IPS-18c (cell line): ENCODE data around the gene RBMS1.
A peak's percentile ranks its signal among the peaks of the same experiment; 100 is the strongest.

ENCODE experiments used
- H3K4me3 ChIP-seq: 2 replicates; pipeline ENCODE4 v1.7.0; 2013; ENCODE audit warnings: low read depth, mild to moderate bottlenecking, low read length, moderate library complexity; ENCODE audit not compliant: insufficient read depth
- H3K9me3 ChIP-seq: one replicate; pipeline ENCODE4 v1.6.1; 2013; ENCODE audit warnings: mild to moderate bottlenecking, low read length, moderate library complexity; ENCODE audit not compliant: control insufficient read depth, insufficient read depth

RBMS1 gene

GRCh38 chr2:160408959-160409291 is 84.7 kb downstream of the RBMS1 start:
- no peaks in the 10 kb centered on the region for H3K9me3 ChIP-seq
- H3K4me3 ChIP-seq = peak overlapping the region; percentile 47; the same call in 1 of the 2 replicates

- H3K9me3 ChIP-seq = no peaks in the 10 kb centered on the region
- H3K4me3 ChIP-seq = peak overlapping the region; percentile 47; the same call in 1 of the 2 replicates
Observed at GRCh38 chr2:160408173-160408958, 85.2 kb downstream of the RBMS1 start.

- peak overlapping the region; percentile 72 for H3K4me3 ChIP-seq
- H3K9me3 ChIP-seq = no peaks in the 10 kb centered on the region
Observed at GRCh38 chr2:160407393-160408172, 86.0 kb downstream of the RBMS1 start.

GRCh38 chr2:160406591-160407392 is 86.8 kb downstream of the RBMS1 start:
- H3K9me3 ChIP-seq = no peaks in the 10 kb centered on the region
- peak overlapping the region; percentile 72 for H3K4me3 ChIP-seq

GRCh38 chr2:160405077-160405867 is 88.3 kb downstream of the RBMS1 start:
- Histone ChIP-seq H3K4me3 (peak overlapping the region; percentile 72; the same call in 1 of the 2 replicates), H3K9me3 (no peaks in the 10 kb centered on the region)

- no peak overlapping the region for H3K4me3 ChIP-seq
- H3K9me3 ChIP-seq = no peaks in the 10 kb centered on the region
Observed at GRCh38 chr2:160402997-160403979, 90.3 kb downstream of the RBMS1 start.

GRCh38 chr2:160402501-160402900 is 91.1 kb downstream of the RBMS1 start:
- H3K4me3 ChIP-seq = no peak overlapping the region
- H3K9me3 ChIP-seq = no peaks in the 10 kb centered on the region

GRCh38 chr2:160401895-160402294 is 91.7 kb downstream of the RBMS1 start:
- H3K9me3 ChIP-seq = no peaks in the 10 kb centered on the region
- no peak overlapping the region for H3K4me3 ChIP-seq

- H3K9me3 ChIP-seq = no peaks in the 10 kb centered on the region
- no peak overlapping the region for H3K4me3 ChIP-seq
Observed at GRCh38 chr2:160399880-160400279, 93.7 kb downstream of the RBMS1 start.

- Histone ChIP-seq H3K9me3 (no peaks in the 10 kb centered on the region), H3K4me3 (no peak overlapping the region)
Observed at GRCh38 chr2:160397530-160397865, 96.1 kb downstream of the RBMS1 start.

GRCh38 chr2:160394153-160394552 is 99.5 kb downstream of the RBMS1 start:
- Histone ChIP-seq H3K4me3 (peak overlapping the region; percentile 1; the same call in 1 of the 2 replicates), H3K9me3 (no peaks in the 10 kb centered on the region)

GRCh38 chr2:160392201-160392600 is 101.4 kb downstream of the RBMS1 start:
- Histone ChIP-seq H3K4me3 (no peak overlapping the region), H3K9me3 (no peaks in the 10 kb centered on the region)

- Histone ChIP-seq H3K9me3 (no peaks in the 10 kb centered on the region), H3K4me3 (no peak overlapping the region)
Observed at GRCh38 chr2:160390544-160391455, 102.8 kb downstream of the RBMS1 start.

GRCh38 chr2:160389875-160390274 is 103.7 kb downstream of the RBMS1 start:
- no peak overlapping the region for H3K4me3 ChIP-seq
- no peaks in the 10 kb centered on the region for H3K9me3 ChIP-seq
